ENCODE measurements around the gene RNF19B. TPM values are rescaled to one million over a fixed set of nuclear protein-coding genes. Genes with fewer than 3 reads are reported as not detected.

Gene RNF19B
- total and polyA plus RNA-seq, 2 of the 13 experiments (the other 11 are each of a cell fraction or from before 2014, with no cell fraction given) = 15.3 to 22.5 TPM

DNA sequence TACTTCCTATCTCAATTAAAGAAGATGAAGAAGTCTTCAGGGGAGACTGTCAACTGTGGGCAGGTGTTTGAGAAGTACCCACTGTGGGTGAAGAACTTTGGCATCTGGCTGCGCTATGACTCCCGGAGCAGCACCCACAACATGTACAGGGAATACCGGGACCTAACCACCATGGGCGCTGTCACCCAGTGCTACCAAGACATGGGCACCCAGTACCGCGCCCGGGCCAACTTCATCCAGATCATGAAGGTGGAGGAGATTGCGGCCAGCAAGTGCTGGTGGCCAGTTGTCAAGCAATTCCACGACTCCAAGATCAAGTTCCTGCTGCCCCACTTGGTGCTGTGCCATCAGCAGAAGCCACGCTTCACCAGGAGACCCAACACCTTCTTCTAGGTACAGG is 15.5 kb upstream of the RNF19B start (continued):
- TF ChIP-seq ZNF547 (CRISPR knock-in tag; IDR thresholded peaks at IDR 0.05) (no peak), NR3C1 (CRISPR knock-in tag; IDR thresholded peaks at IDR 0.05) (no peak)

GRCh38 chr1:32978854-32979253 is 14.2 kb upstream of the RNF19B start:
- intact Hi-C loops (cut with micrococcal nuclease; ENCODE audit: unreplicated experiment) = no loop called here
- H2AFZ ChIP-seq (ENCODE audit: low read length) = no peak overlapping the region
- no peak for ATAC-seq
- H3K9me3 ChIP-seq (ENCODE audit: low read length) = no peaks in the 10 kb centered on the region
- CTCF ChIA-PET (ENCODE audit: low intra/inter-chr PET ratio, low total read pairs) = no interaction called here
- POLR2A ChIA-PET = no interaction called here
- no peak overlapping the region for H3K4me3 ChIP-seq (replicated peaks in 1 of 3; ENCODE audit: insufficient read depth in 1 of 3, low read depth in 2 of 3, low read length in 3 of 3)
- H3K27ac ChIP-seq (ENCODE audit: extremely low read length, insufficient read depth, low read length) = no peak overlapping the region
- BruUV-seq (replicated peaks) = no TSS peak
- H3K4me2 ChIP-seq (ENCODE audit: low read depth, low read length) = no peak overlapping the region
- H3K9ac ChIP-seq (ENCODE audit: insufficient read depth, low read depth, low read length) = no peak overlapping the region
- H3K79me2 ChIP-seq (ENCODE audit: insufficient read depth, low read length) = no peaks in the 10 kb centered on the region
- H3K36me3 ChIP-seq (replicated peaks in 1 of 2; ENCODE audit: control insufficient read depth in 1 of 2, insufficient read depth in 2 of 2, low read length in 2 of 2) = no peaks in the 10 kb centered on the region
- peaks cover 1 to 2% of the 10 kb centered on the region in 2 experiments; a peak in 2 of 5 replicates for H3K27me3 ChIP-seq (ENCODE audit: control insufficient read depth in 1 of 2, insufficient read depth in 2 of 2, low read length in 2 of 2)
- 32% methylated on average over 4 of the region's 4 CpGs for WGBS (ENCODE audit: low lambda C conversion rate)
- in situ Hi-C loops (cut with HindIII; ENCODE audit: extremely low pct_ligation_motif_present, low pct_unique_long_range_greater_than_20kb) = no loop called here
- no peak for FAIRE-seq
- no peak for DNase-seq (ENCODE audit: low spot score)
- H3K4me1 ChIP-seq (ENCODE audit: insufficient read depth, low read length) = peaks cover 12% of the 10 kb centered on the region
- H4K20me1 ChIP-seq (ENCODE audit: insufficient read depth, low read length) = no peaks in the 10 kb centered on the region
- TF ChIP-seq ZNF563 (CRISPR knock-in tag; IDR thresholded peaks at IDR 0.05) (no peak), MIER2 (CRISPR knock-in tag; IDR thresholded peaks at IDR 0.05) (no peak), ZNF34 (CRISPR knock-in tag; IDR thresholded peaks at IDR 0.05; ENCODE audit: borderline replicate concordance) (no peak), PCBP1 (IDR thresholded peaks at IDR 0.05; ENCODE audit: borderline replicate concordance, low read depth, low read length) (no peak), ZBTB26 (CRISPR knock-in tag; IDR thresholded peaks at IDR 0.05; ENCODE audit: borderline replicate concordance) (no peak), SRSF4 (IDR thresholded peaks at IDR 0.05; ENCODE audit: low read depth, low read length, poor library complexity, severe bottlenecking) (no peak), ATF7-NPFF (CRISPR knock-in tag; IDR thresholded peaks at IDR 0.05; ENCODE audit: low read depth) (no peak), ZNF558 (CRISPR knock-in tag; IDR thresholded peaks at IDR 0.05; ENCODE audit: borderline replicate concordance) (no peak), ZNF317 (CRISPR knock-in tag; IDR thresholded peaks at IDR 0.05) (no peak), FOXP1 (IDR thresholded peaks at IDR 0.05) (no peak), FOXP1 (CRISPR knock-in tag; IDR thresholded peaks at IDR 0.05) (no peak), ZNF710 (CRISPR knock-in tag; IDR thresholded peaks at IDR 0.05; ENCODE audit: borderline replicate concordance) (no peak), PPARG (CRISPR knock-in tag; conservative IDR thresholded peaks at IDR 0.05) (no peak)
- TF ChIP-seq, protein P1, sequence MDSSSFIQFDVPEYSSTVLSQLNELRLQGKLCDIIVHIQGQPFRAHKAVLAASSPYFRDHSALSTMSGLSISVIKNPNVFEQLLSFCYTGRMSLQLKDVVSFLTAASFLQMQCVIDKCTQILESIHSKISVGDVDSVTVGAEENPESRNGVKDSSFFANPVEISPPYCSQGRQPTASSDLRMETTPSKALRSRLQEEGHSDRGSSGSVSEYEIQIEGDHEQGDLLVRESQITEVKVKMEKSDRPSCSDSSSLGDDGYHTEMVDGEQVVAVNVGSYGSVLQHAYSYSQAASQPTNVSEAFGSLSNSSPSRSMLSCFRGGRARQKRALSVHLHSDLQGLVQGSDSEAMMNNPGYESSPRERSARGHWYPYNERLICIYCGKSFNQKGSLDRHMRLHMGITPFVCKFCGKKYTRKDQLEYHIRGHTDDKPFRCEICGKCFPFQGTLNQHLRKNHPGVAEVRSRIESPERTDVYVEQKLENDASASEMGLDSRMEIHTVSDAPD (CRISPR knock-in tag; IDR thresholded peaks at IDR 0.05) = no peak
- TF ChIP-seq, protein P2, sequence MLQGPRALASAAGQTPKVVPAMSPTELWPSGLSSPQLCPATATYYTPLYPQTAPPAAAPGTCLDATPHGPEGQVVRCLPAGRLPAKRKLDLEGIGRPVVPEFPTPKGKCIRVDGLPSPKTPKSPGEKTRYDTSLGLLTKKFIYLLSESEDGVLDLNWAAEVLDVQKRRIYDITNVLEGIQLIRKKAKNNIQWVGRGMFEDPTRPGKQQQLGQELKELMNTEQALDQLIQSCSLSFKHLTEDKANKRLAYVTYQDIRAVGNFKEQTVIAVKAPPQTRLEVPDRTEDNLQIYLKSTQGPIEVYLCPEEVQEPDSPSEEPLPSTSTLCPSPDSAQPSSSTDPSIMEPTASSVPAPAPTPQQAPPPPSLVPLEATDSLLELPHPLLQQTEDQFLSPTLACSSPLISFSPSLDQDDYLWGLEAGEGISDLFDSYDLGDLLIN (CRISPR knock-in tag; IDR thresholded peaks at IDR 0.05; ENCODE audit: borderline replicate concordance) = no peak
